GM19328 (cell line): ENCODE results near the gene CACNG4.

Experiments
- ATAC-seq: cut with Tn5 transposase; IDR thresholded peaks from one replicate; pipeline ENCODE4 v1.9.1; 2021; ENCODE audit warnings: mild to moderate bottlenecking, moderate library complexity; ENCODE audit not compliant: unreplicated experiment

CACNG4 gene

GRCh38 chr17:66983414-66984021 is 19.0 kb downstream of the CACNG4 start:
- no peak for ATAC-seq

DNA sequence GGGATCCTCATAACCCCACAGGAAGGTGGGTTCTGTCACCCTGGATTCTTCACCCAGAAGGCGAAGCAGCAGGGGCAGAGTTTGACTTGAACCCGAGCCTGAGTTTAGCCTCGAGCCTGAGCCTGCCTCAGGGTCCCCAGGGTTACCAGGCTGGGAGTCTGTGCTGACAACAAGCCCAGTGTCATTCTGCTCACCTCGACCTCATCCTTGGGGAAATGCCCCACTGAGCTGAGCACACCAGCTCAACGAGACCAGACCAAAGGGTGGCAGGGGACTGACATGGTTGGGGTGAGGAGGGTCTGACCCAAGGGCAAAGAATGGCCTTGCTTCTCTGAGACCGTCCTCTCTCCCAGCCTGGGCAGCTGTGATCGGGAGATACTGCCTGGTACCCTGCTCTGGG is 20.2 kb downstream of the CACNG4 start:
- ATAC-seq = no peak

- ATAC-seq = no peak
Observed at GRCh38 chr17:66985338-66986237, 21.1 kb downstream of the CACNG4 start.

DNA sequence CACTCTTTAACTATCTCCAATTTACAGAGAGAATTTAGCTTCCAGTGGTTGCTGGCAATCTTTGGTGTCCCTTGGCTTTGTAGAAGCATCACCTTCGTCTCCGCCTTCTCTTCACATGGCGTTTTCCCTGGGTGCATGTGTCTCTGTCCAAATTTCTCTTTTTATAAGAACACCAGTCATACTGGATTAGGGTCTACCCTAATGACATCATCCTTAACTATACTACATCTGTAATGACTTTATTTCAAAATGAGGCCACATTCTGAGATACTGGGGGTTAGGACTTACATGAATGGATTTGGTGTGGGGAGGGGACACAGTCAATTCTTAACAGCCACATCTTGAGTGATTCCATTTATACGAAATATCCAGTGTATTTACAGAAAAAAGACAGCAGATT is 22.2 kb downstream of the CACNG4 start:
- no peak for ATAC-seq

- no peak for ATAC-seq
Observed at GRCh38 chr17:66987059-66987616, 22.6 kb downstream of the CACNG4 start.

GRCh38 chr17:66988069-66988798 is 23.7 kb downstream of the CACNG4 start:
- no peak for ATAC-seq

GRCh38 chr17:66989076-66989475 is 24.6 kb downstream of the CACNG4 start:
- ATAC-seq = no peak

DNA sequence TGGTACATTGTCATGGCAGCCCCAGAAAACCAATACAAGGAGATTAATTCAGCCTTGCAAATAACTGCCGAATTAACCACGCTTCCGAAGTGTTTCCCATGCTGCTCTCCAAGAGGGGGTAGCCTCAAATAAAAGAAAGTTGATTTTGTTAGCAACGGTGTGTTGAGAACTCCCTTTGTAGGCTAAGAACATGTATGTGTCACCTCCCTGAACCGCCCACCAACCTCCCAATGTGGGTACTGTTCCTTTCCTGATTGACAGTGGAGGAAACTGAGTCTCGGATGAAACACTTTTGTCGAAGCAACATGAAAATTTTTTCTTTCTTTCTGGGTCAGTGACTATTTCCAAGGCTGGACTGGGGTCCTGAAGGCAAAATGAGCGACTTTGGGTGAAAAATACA is 25.1 kb downstream of the CACNG4 start:
- no peak for ATAC-seq

- no peak for ATAC-seq
Observed at GRCh38 chr17:66990047-66990446, 25.5 kb downstream of the CACNG4 start.

- ATAC-seq = no peak
Observed at GRCh38 chr17:66992911-66993442, 28.5 kb downstream of the CACNG4 start.

DNA sequence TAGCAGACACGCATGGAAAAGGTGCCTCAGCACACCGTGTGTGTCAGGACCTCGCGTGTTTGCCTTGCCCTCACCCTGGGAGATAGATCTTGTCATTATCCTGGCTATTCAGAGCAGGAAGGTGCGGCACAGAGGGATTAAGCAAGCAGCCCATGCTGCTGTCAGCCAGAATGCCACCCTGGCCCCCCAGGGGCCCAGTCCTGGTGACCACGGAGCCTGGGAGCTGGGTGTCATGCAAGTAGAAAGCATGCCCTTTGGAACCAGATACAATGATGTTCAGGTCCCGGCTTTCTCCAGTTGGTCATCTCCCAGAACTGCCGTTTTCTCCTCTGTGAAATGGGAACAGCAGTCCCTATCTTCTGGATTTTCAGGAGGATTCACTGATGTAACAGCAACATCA is 29.9 kb downstream of the CACNG4 start:
- no peak for ATAC-seq

DNA sequence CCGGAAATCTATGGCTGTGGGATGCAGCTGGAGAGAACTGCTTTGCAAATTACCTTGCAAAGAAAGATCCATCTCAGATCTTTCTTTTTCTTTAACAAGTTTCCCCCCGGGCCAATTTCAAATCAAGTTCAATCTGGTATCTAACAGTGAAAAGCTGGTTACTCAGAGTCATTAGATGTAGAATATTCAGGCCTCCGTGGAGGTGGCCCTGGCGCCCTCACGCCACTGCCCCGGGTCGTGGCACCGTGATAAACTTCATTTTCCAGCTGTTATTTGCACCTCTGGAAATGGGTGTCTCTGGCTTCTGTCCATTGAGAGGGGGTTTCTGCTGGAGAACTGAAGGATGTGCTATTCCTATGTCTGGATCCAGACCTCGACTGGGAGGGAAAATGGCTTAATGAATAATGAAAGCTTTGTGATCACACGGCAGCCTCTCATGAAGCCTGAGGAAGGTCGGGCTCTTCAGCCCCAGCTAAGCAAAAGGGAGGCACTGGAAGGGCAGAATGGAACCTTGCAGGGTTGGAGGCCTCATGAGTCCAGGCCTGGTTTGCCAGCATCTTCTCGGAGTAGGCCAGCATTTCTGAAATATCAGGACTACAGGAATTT is 30.5 kb downstream of the CACNG4 start:
- ATAC-seq = no peak

GRCh38 chr17:66995944-66996343 is 31.4 kb downstream of the CACNG4 start:
- ATAC-seq = no peak

DNA sequence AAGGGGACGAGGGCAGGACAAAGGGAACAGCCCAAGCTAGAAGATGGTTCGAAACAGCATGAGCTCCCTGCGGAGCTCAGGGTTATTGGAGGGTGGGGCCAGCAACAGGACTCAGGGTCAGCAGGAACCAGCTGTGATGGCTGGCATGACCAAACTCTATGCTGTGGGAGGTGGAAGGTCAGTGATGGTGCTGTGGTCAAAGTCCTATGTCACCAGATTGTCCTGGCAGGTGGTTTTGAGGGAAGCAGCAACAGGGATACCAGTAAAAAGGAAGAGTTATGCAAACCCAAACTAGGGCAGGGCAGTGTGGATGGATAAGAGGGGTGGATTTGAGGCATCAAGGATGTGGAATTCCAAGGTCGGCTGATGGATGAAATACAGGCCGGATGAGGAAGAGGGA is 32.4 kb downstream of the CACNG4 start:
- no peak for ATAC-seq

GRCh38 chr17:67003231-67003630 is 38.7 kb downstream of the CACNG4 start:
- no peak for ATAC-seq

- no peak for ATAC-seq
Observed at GRCh38 chr17:67004181-67004580, 39.7 kb downstream of the CACNG4 start.

- no peak for ATAC-seq
Observed at GRCh38 chr17:67007266-67007665, 42.8 kb downstream of the CACNG4 start.

DNA sequence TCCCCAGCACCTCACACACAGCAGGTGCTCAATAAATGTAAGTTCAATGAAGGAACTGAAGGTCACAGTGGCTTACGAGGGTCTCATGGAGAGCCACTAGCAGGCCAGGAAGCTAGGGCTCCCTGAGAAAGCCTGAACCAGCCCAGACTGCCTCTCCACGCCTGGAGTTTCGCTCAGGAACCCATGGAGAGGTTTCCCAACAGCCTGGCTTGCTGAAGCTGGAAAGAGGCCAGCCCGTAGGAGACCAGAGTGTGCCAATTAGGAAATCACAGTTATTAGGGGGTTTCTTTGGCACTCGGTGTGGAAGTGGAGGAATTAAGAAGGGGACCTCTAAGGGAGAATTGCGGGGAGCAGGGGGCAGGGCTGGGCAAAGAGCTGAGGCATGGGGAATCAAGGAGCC is 43.6 kb downstream of the CACNG4 start:
- no peak for ATAC-seq

- no peak for ATAC-seq
Observed at GRCh38 chr17:67011527-67012175, 47.1 kb downstream of the CACNG4 start.

GRCh38 chr17:67013891-67014290 is 49.4 kb downstream of the CACNG4 start:
- ATAC-seq = no peak
